SW480 (cell line): Measurements from ENCODE around the gene XKR8.

Experiments
- DNase-seq: peaks from one replicate; pipeline ENCODE4 v3.0.0-alpha.2; 2016; ENCODE audit warnings: low spot score

XKR8 gene

DNA sequence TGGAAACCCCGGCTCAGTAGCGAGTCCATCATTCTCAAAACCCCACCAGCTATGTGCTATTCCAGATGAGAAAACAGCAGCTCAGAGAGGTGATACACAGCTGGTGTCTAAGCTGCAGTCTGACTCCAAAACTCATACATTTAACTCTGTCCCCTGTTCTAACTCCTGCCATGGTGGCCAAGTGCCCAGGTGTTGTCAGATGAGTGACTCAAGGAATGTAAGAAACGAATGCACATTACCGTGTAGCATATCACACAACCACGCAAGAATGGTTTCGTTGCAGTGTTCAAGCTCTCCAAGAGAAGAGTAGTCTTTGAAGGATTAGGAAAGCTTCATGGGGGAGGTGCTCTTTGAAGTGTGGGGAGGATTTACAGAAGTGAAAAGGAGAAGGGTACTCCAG is 4.7 kb upstream of the XKR8 start:
- no peak for DNase-seq

DNA sequence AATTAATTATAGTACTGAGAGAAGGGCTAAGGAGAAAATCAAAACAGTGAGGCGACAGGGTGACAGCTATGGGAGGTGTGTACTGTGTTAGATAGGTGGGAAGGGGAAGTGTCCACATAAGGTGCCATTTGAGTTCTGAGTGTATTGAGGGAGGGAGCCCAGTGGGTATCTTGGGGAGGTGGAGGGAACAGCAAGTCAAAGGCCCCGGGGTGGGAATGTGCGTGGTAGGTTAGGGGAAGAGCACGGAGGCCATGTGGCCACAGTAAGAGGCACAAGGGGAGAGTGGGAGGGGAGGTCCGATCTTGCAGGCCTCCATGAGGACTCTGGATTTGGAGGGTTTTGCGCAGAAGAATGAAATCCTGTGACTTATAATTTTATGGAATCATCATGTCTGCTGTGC is 3.0 kb upstream of the XKR8 start:
- no peak for DNase-seq

DNA sequence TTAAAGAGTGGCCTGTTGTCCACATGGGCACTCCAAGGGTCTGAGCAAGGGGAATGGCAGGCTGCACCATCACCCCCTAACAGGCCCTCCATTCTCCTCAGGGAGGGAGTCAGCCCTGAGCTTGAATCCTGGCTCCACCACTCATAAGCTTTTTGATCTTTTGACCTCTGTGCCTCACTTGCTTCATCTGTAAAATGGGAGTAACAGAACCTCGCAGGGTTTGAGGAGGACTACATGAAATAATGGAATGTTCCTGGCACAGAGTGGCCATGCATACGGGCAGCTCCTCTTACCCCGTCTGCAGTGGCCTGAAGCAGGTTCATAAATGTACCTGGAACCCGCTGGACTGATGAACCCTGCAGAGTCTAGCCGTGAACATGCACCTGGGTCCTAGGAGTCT is 2.1 kb upstream of the XKR8 start:
- DNase-seq: no peak

DNA sequence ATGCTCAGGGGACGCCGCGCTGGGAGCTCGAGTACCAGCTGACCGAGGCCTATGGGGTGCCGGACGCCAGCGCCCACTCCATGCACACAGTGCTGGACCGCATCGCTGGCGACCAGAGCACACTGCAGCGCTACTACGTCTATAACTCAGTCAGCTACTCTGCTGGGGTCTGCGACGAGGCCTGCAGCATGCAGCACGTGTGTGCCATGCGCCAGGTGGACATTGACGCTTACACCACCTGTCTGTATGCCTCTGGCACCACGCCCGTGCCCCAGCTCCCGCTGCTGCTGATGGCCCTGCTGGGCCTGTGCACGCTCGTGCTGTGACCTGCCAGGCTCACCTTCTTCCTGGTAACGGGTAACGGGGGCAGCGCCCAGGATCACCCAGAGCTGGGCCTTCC is 1.3 kb upstream of the XKR8 start:
- no peak for DNase-seq

DNA sequence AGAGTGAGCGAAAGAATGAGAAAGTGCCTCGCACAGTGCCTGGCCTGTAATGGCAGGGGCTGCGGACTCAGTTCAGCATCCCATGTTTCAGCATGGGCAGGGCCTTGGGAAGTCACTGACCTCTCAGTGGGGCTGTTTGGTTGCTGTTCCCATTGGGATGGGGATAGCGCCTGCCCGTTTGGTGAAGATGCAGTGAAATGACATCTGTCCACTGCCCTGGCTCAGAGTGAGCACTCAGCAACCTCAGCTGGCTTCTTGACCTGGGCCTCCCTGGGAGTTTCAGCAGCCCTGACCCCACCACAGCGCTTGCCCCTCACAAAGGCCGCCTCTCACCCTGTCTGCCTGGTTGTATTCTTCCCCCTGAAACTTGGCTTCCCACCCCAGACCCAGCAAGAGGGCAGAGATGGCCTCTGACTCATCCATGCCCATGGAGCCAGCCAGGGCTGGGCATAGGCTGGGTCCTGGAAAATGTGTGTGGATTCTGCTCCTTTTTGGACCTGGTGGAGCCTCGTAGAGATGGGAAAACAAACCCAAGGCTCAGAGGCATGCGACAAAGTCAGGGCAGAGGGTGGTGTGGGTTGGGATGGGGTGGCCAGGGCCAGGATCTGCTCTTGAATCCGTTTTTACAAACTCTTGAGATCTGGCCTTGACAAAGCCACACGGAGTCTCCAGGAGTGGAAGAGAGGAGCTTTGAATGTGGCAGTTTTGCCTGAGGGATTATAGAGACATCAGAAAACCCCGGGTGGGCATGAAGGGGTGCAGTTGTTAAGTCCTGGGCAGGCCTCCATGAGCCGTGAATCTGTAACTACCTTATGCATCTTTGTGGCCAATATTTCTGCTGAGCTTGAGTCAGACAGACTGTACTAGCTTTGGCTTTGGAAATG is 1.2 kb downstream of the XKR8 start:
- no peak for DNase-seq

DNA sequence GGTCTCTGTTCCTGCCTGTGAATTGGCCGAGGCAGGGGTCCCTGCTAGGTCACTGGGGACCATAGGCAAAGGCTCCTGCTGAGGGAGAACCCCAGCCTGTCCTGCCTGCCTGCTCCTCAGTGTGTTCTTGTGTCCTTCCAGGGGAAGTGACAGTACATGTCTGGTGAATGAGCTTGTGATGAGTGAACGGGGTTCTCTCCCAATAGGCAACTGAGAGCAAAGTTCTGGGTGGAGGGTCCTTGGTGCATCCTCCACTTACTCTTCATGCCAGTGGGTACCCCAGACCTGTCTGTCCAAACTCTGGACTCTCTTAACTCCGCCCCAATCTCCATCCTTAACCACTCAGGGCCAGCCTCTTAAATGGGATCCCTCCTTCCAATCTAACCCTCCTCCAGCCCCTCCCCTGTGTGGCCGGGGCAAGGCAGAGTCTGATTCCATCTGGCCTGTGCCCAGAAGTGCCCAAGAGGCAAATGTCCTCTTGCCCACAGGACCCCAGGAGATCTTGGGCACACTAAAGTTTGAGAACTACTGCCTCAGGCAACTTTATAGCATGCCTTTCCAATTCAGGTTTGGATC is 2.0 kb downstream of the XKR8 start:
- no peak for DNase-seq

DNA sequence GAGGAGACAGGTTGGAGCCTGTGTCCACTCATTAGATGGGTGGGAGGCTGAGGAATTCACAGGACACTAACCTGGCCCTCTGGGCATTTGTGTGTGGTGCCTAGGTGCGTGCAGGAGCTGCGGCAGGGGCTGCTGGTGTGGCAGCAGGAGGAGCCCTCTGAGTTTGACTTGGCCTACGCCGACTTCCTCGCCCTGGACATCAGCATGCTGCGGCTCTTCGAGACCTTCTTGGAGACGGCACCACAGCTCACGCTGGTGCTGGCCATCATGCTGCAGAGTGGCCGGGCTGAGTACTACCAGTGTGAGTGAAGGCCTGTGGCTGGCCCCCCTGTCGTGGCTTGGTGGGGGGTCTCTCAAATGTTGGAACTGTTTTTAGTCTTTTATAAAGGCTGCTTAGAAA is 3.6 kb downstream of the XKR8 start:
- no peak for DNase-seq

DNA sequence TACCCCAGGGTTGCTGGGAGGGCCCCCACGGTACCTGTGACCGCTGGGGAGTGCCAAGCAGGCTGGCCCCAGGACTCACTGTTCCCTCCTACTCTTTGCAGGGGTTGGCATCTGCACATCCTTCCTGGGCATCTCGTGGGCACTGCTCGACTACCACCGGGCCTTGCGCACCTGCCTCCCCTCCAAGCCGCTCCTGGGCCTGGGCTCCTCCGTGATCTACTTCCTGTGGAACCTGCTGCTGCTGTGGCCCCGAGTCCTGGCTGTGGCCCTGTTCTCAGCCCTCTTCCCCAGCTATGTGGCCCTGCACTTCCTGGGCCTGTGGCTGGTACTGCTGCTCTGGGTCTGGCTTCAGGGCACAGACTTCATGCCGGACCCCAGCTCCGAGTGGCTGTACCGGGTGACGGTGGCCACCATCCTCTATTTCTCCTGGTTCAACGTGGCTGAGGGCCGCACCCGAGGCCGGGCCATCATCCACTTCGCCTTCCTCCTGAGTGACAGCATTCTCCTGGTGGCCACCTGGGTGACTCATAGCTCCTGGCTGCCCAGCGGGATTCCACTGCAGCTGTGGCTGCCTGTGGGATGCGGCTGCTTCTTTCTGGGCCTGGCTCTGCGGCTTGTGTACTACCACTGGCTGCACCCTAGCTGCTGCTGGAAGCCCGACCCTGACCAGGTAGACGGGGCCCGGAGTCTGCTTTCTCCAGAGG is 6.8 kb downstream of the XKR8 start:
- DNase-seq: peak; percentile 80

DNA sequence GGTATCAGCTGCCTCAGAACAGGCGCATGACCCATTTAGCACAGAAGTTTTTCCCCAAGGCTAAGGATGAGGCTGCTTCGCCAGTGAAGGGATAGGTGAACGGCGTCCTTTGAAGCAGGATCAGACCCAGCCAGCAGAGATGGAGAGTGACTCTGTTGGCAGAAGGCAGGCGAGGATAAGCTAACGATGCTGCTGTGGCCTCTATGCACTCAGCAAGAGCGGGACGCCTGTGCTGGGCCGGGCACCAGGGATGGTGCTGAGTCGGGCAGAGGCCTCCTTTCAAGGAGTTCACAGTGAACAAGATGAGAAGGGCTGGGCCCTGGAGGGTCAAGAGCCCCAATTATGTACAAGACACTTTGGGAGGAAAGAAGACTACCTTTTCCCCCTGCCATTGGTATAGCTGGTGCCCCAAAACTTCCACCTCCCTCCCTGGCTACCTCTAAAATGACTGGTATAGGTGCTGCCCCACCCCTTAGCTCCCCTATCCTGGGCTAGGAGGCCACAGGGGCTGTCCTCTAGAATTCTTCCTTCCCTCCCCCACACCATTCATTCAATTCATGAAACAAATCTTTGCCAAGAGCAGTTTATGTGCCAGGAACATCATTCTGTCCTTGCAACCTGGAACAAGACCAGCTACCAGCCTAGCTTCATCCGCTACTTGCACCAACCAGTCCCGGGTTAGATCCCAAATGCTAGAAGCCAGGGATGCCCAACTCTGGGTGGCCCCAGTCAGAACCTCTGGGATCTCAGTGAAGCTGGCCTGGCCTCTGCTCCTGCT is 7.5 kb downstream of the XKR8 start:
- no peak for DNase-seq

DNA sequence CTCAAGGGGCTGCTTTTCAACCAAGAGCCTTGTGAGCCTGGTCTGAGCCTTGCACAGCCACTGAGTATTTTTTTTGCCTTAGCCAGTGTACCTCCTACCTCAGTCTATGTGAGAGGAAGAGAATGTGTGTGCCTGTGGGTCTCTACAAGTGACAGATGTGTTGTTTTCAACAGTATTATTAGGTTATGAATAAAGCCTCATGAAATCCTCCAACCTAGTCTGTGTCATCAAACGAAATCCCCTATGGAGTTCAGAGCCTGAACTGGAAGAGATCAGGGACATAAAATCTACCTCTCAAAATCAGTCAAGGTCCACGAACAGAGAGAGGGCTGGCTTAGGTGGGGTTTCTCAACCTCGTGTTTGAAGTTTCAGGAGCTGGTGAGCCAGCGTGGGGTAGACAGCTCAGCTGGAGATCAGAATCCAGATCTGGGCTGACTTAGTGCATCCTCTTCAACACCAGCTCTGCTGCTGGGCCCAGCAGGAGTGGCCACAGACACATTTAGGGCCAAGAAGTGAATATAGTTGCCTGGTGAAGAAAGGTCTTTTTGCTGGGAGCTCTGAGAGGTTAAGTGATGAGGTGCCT is 8.2 kb downstream of the XKR8 start:
- DNase-seq: no peak

DNA sequence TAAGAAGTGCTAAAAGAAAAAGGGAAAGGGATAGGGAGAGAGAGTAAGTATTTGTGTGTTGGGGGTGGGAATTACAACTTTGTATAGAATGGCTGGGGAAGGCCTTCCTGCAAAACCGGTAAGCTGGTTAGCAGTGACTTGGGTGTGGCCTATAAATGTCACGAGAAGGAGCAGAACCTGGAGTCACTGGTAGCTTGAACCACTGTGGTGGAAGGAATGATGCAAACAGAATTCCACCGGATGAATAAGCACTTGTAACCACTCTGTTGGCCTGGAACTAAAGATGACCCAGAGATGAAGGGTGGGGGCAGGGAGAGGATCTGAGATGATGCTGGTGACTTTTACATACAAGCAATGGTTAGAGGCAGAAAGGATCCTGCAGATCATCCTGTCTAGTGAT is 8.9 kb downstream of the XKR8 start:
- peak; percentile 47 for DNase-seq

DNA sequence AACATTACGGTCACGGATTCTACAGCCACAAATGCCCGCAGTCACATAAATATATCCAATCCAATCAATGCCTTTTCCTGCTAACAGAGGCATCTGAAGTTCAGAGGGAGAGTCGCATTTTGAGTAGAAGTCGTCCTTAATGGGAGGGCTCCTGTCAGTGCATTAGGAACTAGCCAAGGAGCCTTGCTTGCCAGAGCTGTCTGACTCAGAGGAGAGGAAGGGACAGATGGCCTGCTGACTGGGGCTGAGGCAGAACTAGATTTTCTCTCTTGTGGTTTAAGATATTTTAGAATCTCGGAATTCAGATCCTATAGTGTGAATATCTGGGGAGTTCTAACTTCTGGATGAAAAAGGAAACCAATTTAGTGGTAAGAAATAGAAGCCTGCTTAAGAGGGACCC is 10.6 kb downstream of the XKR8 start:
- no peak for DNase-seq

DNA sequence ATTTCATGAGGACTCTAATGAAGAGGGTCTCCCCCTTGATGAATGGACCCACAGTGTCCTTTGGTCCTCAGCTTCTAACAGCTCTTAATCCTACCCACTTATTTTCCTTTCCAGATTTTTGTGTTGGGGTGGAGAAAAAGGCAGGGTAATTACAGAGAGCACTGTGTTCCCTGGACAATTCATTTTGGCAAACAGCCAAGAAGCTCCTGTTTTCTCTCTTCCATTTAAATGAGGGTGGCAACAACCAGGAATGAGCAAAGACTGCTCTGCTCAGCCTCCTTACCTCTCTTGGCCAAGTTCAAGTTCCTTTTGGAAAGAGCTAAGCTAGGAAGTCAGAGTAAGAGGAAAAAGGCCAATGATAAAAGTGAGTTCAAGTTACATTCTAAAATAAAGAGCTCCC is 11.9 kb downstream of the XKR8 start:
- no peak for DNase-seq

DNA sequence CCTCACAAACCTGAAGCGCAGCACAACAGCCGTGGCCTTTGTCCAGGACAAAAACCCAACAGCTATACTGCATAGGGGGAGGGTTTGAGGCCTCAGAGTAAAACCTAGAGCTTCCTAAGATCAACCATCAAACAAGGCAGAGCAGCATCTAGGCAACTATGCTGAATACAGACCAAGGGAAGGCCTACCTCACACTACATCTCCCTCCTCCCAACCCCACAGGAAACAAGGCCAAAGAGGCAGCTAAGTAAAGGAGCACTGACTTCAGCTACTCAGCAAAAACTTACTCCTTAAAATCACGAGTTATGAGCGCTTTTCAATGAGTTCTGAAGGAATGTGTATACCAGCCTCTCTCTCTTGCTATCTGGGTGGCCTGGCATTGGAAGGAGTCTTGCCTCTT is 12.4 kb downstream of the XKR8 start:
- no peak for DNase-seq

DNA sequence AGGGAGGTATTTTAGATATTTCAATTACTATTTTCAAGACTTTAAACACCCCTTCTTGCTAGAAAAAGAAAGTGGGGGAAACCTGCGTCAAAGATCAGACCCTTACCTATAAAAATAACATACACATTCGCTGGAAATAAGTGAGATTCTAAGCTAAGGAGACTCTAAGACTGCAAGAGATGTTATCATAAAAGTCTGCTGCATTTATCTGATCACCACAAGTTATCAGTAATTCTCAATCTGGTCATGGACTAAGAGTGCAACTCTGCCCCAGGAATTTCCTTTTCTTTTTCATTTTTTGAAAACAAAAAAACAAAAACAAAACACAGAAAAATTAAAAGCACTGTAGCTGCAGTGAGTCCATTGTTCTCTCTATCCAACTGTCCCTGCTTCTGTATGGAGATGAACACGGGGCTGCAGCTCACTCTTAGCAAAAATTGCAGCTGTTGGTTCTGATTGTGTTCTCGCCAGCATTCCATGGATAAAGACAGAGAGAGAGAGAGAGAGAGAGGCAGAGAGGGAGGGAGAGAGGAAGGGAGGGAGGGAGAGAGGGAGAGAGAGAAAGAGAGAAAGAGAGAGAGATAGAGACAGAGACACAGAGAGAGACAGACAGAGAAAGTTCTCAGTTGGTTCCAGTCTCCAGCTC is 14.1 kb downstream of the XKR8 start:
- DNase-seq: no peak

DNA sequence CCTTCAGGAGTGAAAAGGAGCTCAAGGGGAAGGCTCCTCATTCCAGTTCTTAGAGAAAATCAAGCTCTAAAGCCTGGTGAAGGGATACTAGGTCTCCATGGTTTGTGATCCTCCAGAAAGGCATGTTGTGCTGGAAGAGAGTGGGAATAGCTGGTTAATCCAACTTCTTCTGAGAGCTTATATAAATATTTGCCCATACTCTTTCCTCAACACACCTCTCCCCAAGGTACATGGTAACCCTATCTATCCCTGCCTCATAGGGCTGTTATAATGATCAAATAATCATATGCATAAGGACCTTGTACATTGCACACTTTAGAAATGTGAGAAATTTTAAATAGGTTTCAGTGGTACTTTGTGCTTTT is 14.6 kb downstream of the XKR8 start:
- no peak for DNase-seq

DNA sequence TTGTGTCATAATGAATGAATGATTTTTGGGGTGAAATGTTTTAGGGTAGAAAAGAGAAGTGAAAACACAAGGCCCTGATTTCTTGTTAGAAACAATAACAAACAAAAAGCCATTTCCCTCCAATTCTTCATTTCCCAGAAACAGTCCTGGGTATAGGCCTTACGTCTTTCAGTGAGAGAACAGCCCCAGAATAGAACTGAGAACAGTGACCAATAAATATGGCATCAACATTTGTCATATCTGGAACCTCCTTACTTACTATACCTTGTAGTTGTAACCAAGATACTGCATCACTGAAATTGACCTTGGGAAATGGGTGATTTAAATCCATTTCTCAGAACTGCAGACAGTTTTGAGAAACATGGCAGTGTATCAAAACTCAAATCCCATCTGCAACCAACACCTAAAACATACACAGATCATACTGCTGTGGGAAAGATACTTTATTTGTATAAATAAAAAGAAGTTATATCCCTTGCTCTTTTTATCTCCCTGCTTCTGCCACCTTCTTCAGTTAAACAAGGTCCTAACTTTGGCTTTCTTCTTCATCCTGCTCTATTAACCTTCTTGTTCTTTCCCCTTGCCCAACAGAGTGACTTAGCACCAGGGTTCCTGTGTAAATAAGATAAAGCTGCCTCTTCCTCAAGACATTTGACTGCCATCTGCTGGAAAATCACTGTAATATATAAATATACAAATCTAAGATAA is 19.5 kb downstream of the XKR8 start:
- peak; percentile 52 for DNase-seq

DNA sequence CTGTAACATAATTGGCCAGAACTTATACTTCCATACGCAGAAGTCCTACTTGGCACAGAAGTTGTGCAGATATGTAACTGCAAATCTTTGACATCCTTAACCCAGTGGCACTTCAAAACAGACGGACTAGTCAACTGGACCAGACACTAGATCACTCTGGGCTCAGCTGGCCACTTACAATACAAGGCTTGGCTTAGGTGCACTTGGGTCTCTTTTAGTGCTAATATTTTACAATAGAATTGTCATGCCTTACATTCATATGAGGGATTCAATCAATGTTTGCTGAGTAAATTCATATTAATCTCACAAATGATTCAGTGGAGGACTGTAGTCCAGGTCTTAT is 20.1 kb downstream of the XKR8 start:
- DNase-seq: no peak

DNA sequence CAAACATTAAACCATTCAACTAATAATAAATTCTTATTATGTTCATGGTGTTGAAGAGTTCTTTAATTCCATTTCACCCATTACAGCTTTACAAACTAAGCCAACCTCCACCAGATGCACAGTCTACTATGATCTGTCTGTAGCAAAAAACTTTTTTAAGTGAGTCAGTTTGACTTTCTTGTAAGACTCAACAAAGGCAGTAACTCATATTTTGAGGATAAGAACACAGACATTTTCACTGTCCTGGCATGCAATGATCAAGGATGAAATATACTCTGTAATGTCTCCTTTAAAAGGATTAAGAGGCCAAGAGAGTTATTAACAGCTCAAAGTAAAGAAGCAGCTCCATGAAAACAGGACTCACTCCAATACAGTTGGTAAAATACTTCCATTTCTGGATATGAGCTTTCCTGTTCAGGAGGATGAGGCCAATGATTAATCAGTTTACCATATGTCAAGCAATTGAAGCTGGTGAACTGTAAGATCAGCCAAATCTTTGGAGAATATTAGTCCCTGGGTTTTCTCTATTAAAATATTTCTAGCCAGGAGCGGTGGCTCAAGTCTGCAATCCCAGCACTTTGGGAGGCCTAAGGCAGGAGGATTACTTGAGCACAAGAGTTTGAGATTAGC is 20.6 kb downstream of the XKR8 start:
- no peak for DNase-seq

DNA sequence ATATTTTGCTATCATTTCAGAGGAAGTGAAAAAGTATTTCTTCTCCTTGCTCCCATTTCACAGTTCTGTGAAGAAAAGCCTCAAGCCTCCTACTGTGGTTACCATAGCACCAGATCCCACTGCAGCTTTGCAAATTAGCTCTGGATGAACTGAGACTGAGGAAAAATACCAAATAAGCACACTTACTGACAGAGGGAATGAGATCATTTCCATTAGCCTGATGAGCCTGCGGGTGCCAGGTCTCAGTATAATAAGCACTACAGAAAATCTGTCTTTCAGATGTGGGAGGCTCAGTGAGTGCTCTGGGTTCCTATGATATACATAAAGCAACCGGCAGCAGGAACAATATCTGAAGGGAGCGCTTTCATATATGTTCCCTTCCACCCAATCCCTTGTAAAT is 21.4 kb downstream of the XKR8 start:
- DNase-seq: no peak
